ENCODE measurements around the gene TMEM156. TPM values are rescaled to one million over a fixed set of nuclear protein-coding genes. Genes with fewer than 3 reads are reported as not detected.
"Not testable (repeated sequence)": the region's sequence is repeated elsewhere in the genome, so short reads cannot be mapped to it uniquely, and the experiment has no call there.

TMEM156 gene
- polyA plus RNA-seq, 1 of the 3 experiments (the other 2 are of a cell fraction), result 0.13 TPM

GRCh38 chr4:39014028-39014427 is 18.2 kb downstream of the TMEM156 start:
- Histone ChIP-seq H3K4me2 (no peak overlapping the region), H3K79me2 (ENCODE audit: insufficient read depth) (no peaks in the 10 kb centered on the region), H3K36me3 (replicated peaks in 1 of 2; ENCODE audit: control insufficient read depth in 1 of 2, insufficient read depth in 2 of 2, low read length in 1 of 2) (no peaks in the 10 kb centered on the region), H3K9ac (no peak overlapping the region), H3K4me1 (ENCODE audit: control insufficient read depth in 1 of 2, insufficient read depth in 2 of 2, low read depth in 1 of 2, low read length in 1 of 2) (no peaks in the 10 kb centered on the region), H3K9me2 (no peaks in the 10 kb centered on the region), H3K4me3 (ENCODE audit: low read depth in 2 of 2, low read length in 1 of 2) (no peak overlapping the region), H4K20me1 (ENCODE audit: insufficient read depth) (no peaks in the 10 kb centered on the region), H2AFZ (ENCODE audit: low read depth) (no peak overlapping the region), H3K27ac (ENCODE audit: low read depth in 2 of 2, low read length in 1 of 2) (no peak overlapping the region), H3F3A (replicated peaks; ENCODE audit: insufficient read depth) (no peaks in the 10 kb centered on the region), H3K9me3 (no peaks in the 10 kb centered on the region), H3K27me3 (ENCODE audit: insufficient read depth) (no peaks in the 10 kb centered on the region)
- ChIA-PET CTCF (no interaction called here), POLR2A (no interaction called here)
- TF ChIP-seq SMC3 (IDR thresholded peaks at IDR 0.05; ENCODE audit: low read depth, low read length) (no peak), NFIC (IDR thresholded peaks at IDR 0.05; ENCODE audit: borderline replicate concordance) (no peak)
- no peak for DNase-seq
- WGBS (ENCODE audit: low lambda C conversion rate), result 82% methylated on average over 2 of the region's 2 CpGs

DNA sequence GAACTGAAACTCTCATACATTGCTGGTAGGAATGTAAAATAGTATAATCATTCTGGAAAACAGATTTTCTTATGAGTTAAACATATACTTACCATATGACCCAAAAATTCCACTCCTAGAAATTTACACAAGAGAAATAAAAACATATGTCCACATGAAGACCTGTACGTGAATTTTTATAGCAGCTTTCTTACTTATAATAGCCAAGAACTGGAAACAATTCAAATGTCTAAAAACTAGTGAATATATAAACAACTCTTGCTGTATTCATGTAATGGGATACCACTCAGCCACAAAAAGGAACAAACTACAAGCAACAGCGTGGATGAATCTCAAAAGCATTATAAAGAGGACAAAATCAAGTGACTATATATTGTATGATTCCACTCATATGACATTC is 27.5 kb downstream of the TMEM156 start:
- Histone ChIP-seq H3K9ac (no peak overlapping the region), H3K27ac (ENCODE audit: low read depth in 2 of 2, low read length in 1 of 2) (no peak overlapping the region), H3K4me2 (no peak overlapping the region), H3K9me2 (no peaks in the 10 kb centered on the region), H3K27me3 (ENCODE audit: insufficient read depth) (no peaks in the 10 kb centered on the region), H3F3A (replicated peaks; ENCODE audit: insufficient read depth) (no peaks in the 10 kb centered on the region), H3K36me3 (replicated peaks in 1 of 2; ENCODE audit: control insufficient read depth in 1 of 2, insufficient read depth in 2 of 2, low read length in 1 of 2) (no peaks in the 10 kb centered on the region), H4K20me1 (ENCODE audit: insufficient read depth) (no peaks in the 10 kb centered on the region), H3K4me1 (ENCODE audit: control insufficient read depth in 1 of 2, insufficient read depth in 2 of 2, low read depth in 1 of 2, low read length in 1 of 2) (no peaks in the 10 kb centered on the region), H3K79me2 (ENCODE audit: insufficient read depth) (no peaks in the 10 kb centered on the region), H2AFZ (ENCODE audit: low read depth) (no peak overlapping the region), H3K4me3 (ENCODE audit: low read depth in 2 of 2, low read length in 1 of 2) (no peak overlapping the region), H3K9me3 (no peaks in the 10 kb centered on the region; the same call in 1 of the 2 replicates)
- ChIA-PET POLR2A (no interaction called here), CTCF (no interaction called here)
- 89% methylated on average over 2 of the region's 2 CpGs for WGBS (ENCODE audit: low lambda C conversion rate)
- TF ChIP-seq FOXM1 (IDR thresholded peaks at IDR 0.05; ENCODE audit: low read depth) (no peak), EZH2phosphoT487 (IDR thresholded peaks at IDR 0.05; ENCODE audit: borderline replicate concordance, low read depth) (no peak), TCF12 (IDR thresholded peaks at IDR 0.05) (no peak)
- TF ChIP-seq, protein P1, sequence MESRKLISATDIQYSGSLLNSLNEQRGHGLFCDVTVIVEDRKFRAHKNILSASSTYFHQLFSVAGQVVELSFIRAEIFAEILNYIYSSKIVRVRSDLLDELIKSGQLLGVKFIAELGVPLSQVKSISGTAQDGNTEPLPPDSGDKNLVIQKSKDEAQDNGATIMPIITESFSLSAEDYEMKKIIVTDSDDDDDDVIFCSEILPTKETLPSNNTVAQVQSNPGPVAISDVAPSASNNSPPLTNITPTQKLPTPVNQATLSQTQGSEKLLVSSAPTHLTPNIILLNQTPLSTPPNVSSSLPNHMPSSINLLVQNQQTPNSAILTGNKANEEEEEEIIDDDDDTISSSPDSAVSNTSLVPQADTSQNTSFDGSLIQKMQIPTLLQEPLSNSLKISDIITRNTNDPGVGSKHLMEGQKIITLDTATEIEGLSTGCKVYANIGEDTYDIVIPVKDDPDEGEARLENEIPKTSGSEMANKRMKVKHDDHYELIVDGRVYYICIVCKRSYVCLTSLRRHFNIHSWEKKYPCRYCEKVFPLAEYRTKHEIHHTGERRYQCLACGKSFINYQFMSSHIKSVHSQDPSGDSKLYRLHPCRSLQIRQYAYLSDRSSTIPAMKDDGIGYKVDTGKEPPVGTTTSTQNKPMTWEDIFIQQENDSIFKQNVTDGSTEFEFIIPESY (IDR thresholded peaks at IDR 0.05; ENCODE audit: borderline replicate concordance, low read depth), result no peak
- no peak for DNase-seq

DNA sequence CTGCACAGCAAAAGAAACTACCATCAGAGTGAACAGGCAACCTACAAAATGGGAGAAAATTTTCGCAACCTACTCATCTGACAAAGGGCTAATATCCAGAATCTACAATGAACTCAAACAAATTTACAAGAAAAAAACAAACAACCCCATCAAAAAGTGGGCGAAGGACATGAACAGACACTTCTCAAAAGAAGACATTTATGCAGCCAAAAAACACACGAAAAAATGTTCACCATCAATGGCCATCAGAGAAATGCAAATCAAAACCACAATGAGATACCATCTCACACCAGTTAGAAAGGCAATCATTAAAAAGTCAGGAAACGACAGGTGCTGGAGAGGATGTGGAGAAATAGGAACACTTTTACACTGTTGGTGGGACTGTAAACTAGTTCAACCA is 30.2 kb downstream of the TMEM156 start:
- H3K79me2 ChIP-seq (ENCODE audit: insufficient read depth); H3K27ac ChIP-seq (ENCODE audit: low read depth in 2 of 2, low read length in 1 of 2); H3K27me3 ChIP-seq (ENCODE audit: insufficient read depth); H3K4me3 ChIP-seq (ENCODE audit: low read depth in 2 of 2, low read length in 1 of 2); CTCF ChIA-PET; POLR2A ChIA-PET; H3K9ac ChIP-seq; DNase-seq; H3K4me2 ChIP-seq; H2AFZ ChIP-seq (ENCODE audit: low read depth); H3K36me3 ChIP-seq (replicated peaks in 1 of 2; ENCODE audit: control insufficient read depth in 1 of 2, insufficient read depth in 2 of 2, low read length in 1 of 2); H3K4me1 ChIP-seq (ENCODE audit: control insufficient read depth in 1 of 2, insufficient read depth in 2 of 2, low read depth in 1 of 2, low read length in 1 of 2); H3K9me2 ChIP-seq; H3F3A ChIP-seq (replicated peaks; ENCODE audit: insufficient read depth); H4K20me1 ChIP-seq (ENCODE audit: insufficient read depth); H3K9me3 ChIP-seq: not testable (repeated sequence)
- 70% methylated on average over 2 of the region's 4 CpGs for WGBS (ENCODE audit: low lambda C conversion rate)
